ENCODE data around the gene XAB2. TPM values are rescaled to one million over a fixed set of nuclear protein-coding genes. Genes with fewer than 3 reads are reported as not detected.

XAB2 gene
- total RNA-seq, 1 donor from 2014 or later, result 28.1 TPM

- Histone ChIP-seq H3K36me3 (ENCODE audit: insufficient read depth, low read length) (no peaks in the 10 kb centered on the region), H4K20me1 (ENCODE audit: insufficient read depth, low read length) (no peaks in the 10 kb centered on the region), H3K4me3 (ENCODE audit: insufficient read depth, low read depth, low read length) (no peak overlapping the region), H3K4me1 (ENCODE audit: insufficient read depth, low read length) (no peaks in the 10 kb centered on the region), H3K9ac (ENCODE audit: low read length) (no peak overlapping the region), H3K27ac (ENCODE audit: low read depth, low read length) (no peak overlapping the region), H3K27me3 (ENCODE audit: insufficient read depth, low read length) (no peaks in the 10 kb centered on the region), H3K4me2 (ENCODE audit: low read length) (no peak overlapping the region), H2AFZ (ENCODE audit: low read depth, low read length) (no peak overlapping the region), H3K9me3 (ENCODE audit: insufficient read depth, low read depth, low read length) (no peaks in the 10 kb centered on the region), H3K79me2 (ENCODE audit: insufficient read depth, low read length) (no peaks in the 10 kb centered on the region)
- FAIRE-seq, result no peak
- no peaks in the 10 kb centered on the region for H3K27me3 Mint-ChIP-seq (ENCODE audit: low read depth, unreplicated experiment)
- peaks cover 4% of the 10 kb centered on the region for H3K4me1 Mint-ChIP-seq (ENCODE audit: low read depth, unreplicated experiment)
- TF ChIP-seq CTCF (IDR thresholded peaks at IDR 0.05; ENCODE audit: insufficient read depth, low read depth, low read length) (no peak), EZH2 (IDR thresholded peaks at IDR 0.05; ENCODE audit: insufficient read depth, low read length) (no peak)
- peaks cover 12% of the 10 kb centered on the region for H3K36me3 Mint-ChIP-seq (ENCODE audit: low read depth, unreplicated experiment)
- no peak for DNase-seq (ENCODE audit: low read depth)
- no peak overlapping the region for H3K27ac Mint-ChIP-seq (ENCODE audit: unreplicated experiment)
- H3K4me3 Mint-ChIP-seq (ENCODE audit: unreplicated experiment), result no peak overlapping the region
- H3K9me3 Mint-ChIP-seq (ENCODE audit: unreplicated experiment), result no peaks in the 10 kb centered on the region
Measured at GRCh38 chr19:7617172-7617571, 12.2 kb downstream of the XAB2 start.

DNA sequence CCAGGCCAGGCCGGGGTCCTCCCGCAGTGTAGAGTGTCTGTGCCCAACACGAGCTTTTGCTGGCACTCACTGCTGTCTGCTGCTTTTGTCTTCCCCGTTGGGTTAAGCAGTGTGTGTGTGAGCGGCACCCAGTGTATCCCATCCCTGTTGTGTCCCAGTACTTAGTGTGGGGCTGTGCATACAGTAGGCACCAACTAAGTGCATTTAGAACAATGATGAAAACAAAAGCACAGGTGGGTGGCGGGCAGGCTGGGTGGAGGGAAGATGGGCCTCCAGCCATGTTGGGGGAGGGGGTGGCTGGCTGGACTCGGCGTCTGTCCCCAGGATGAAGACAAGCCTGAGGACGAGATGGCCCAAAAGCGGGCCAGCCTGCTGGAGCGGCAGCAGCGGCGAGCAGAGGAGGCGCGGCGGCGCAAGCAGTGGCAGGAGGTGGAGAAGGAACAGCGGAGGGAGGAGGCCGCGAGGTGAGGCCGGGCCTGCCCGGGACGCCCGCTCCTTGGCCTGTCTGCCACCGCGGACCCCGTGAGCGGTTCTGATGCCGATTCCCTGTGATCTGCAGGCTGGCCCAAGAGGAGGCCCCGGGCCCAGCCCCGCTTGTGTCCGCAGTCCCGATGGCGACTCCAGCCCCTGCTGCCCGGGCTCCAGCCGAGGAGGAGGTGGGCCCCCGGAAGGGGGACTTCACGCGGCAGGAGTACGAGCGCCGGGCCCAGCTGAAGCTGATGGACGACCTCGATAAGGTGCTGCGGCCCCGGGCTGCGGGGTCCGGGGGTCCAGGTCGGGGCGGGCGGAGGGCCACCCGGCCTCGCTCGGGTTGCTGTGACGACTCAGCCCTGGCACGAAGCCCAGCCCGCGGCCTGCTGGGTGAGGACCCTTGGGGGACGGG is 14.2 kb downstream of the XAB2 start:
- DNase-seq (ENCODE audit: low read depth), result no peak
- peaks cover 4% of the 10 kb centered on the region for H3K4me1 Mint-ChIP-seq (ENCODE audit: low read depth, unreplicated experiment)
- FAIRE-seq, result no peak

More for the DNA sequence above, 14.2 kb downstream of the XAB2 start:
- H3K4me3 Mint-ChIP-seq (ENCODE audit: unreplicated experiment), result no peak overlapping the region
- Histone ChIP-seq H3K9me3 (ENCODE audit: insufficient read depth, low read depth, low read length) (no peaks in the 10 kb centered on the region), H4K20me1 (ENCODE audit: insufficient read depth, low read length) (no peaks in the 10 kb centered on the region), H3K4me1 (ENCODE audit: insufficient read depth, low read length) (no peaks in the 10 kb centered on the region), H3K36me3 (ENCODE audit: insufficient read depth, low read length) (no peaks in the 10 kb centered on the region), H3K4me2 (ENCODE audit: low read length) (no peak overlapping the region), H3K79me2 (ENCODE audit: insufficient read depth, low read length) (no peaks in the 10 kb centered on the region), H3K27ac (ENCODE audit: low read depth, low read length) (no peak overlapping the region), H2AFZ (ENCODE audit: low read depth, low read length) (no peak overlapping the region), H3K9ac (ENCODE audit: low read length) (no peak overlapping the region), H3K27me3 (ENCODE audit: insufficient read depth, low read length) (no peaks in the 10 kb centered on the region), H3K4me3 (ENCODE audit: insufficient read depth, low read depth, low read length) (no peak overlapping the region)
- no peaks in the 10 kb centered on the region for H3K27me3 Mint-ChIP-seq (ENCODE audit: low read depth, unreplicated experiment)
- H3K36me3 Mint-ChIP-seq (ENCODE audit: low read depth, unreplicated experiment), result peaks cover 9% of the 10 kb centered on the region
- no peaks in the 10 kb centered on the region for H3K9me3 Mint-ChIP-seq (ENCODE audit: unreplicated experiment)
- H3K27ac Mint-ChIP-seq (ENCODE audit: unreplicated experiment), result no peak overlapping the region
- TF ChIP-seq EZH2 (IDR thresholded peaks at IDR 0.05; ENCODE audit: insufficient read depth, low read length), result no peak
- TF ChIP-seq CTCF (IDR thresholded peaks at IDR 0.05; ENCODE audit: insufficient read depth, low read depth, low read length), result no peak
